Femur (tissue), 1 donor: Measurements from ENCODE around the gene NOX1.

Source experiments
- DNase-seq: peaks from one replicate; pipeline ENCODE4 v3.0.0-alpha.2; 2017

The NOX1 gene

GRCh38 chrX:100874325-100874724, at the start of gene NOX1:
TSS of gene NOX1 (minus strand) at chrX:100874359. CDS start at chrX:100874139, 220 bp downstream.
- no peak for DNase-seq

- DNase-seq = no peak
Measured at GRCh38 chrX:100915562-100915961, 41.4 kb upstream of the NOX1 start.

- no peak for DNase-seq
Measured at GRCh38 chrX:100913111-100913510, 39.0 kb upstream of the NOX1 start.

DNA sequence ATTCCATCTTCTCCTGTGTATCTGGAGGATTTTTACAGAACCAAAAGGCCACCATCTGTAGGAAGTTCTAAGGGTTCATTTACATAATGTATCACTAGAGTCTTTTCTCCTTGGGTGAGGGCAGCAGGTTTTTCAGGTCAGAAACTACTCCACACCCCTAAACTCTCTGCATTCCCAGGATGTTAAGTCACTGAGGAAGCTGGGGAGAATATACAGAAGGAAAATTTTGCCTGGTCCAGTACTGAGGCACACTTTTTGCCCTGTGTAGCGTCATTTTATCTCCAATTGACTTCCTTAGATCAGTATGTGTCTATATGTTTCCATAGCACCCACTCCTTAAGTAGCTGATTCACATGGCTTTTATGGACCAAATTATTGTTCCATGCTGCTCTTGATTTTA, 37.6 kb upstream of the NOX1 start:
- DNase-seq = no peak

DNA sequence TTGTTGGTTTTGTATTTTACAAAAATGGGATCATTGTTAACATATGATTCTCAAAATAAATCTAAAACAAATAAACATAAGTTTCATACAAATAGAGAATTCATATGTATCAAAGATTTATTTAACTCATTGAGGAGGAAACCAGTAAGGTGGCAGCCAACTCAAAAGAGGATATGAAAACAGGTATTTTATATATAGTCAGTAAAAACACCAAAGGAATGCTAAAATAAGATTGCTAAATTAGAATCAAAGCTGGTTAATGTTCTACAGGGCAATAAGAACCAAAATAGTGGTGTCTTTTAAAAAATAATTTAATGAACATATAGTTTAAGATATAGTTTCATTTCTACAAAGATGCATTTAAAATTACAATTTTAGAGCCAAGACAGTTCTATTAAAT, 31.5 kb upstream of the NOX1 start:
- no peak for DNase-seq

DNA sequence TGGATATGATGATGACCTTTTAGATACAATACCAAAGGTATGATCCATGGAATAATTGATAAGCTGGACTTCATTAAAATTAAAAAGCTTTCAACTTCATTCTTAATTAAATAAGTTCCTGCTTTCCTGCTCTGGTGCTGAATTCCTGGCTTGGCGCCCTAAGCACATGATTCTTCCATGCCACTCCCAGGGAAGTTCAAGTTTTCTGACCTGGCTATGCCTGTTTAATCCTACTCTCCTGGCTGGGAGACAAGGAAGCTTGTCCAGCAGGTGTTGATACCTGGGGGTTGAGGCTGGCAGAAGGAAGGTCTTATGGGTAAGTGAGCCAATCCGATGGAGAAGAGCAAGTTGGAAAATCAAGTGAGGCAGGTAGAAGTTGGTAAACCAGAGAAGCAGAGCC, 30.3 kb upstream of the NOX1 start:
- DNase-seq = no peak

- no peak for DNase-seq
Measured at GRCh38 chrX:100895365-100896075, 21.4 kb upstream of the NOX1 start.

DNA sequence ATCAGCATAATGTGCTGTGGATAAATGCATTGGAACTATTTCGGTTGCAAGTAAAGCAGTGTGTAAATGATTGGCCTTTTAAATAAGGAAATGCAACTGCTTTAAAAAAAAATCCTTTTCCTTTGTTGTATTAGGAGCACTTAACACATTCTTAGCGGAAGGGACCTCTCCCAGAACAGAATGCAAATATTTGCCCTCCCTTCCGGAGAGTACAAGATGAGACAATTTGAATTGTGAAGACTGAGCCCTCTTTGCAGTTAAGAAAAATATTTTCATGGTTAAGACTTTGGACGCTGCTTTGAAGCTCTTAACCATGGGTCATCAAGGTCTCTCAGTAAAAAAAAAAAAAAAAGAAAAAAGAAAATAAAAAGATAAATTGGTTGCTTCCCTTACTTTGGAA, 9.5 kb upstream of the NOX1 start:
- DNase-seq = no peak

- no peak for DNase-seq
Measured at GRCh38 chrX:100880368-100880767, 6.2 kb upstream of the NOX1 start.

GRCh38 chrX:100871594-100872560, 2.3 kb downstream of the NOX1 start:
- DNase-seq = no peak

DNA sequence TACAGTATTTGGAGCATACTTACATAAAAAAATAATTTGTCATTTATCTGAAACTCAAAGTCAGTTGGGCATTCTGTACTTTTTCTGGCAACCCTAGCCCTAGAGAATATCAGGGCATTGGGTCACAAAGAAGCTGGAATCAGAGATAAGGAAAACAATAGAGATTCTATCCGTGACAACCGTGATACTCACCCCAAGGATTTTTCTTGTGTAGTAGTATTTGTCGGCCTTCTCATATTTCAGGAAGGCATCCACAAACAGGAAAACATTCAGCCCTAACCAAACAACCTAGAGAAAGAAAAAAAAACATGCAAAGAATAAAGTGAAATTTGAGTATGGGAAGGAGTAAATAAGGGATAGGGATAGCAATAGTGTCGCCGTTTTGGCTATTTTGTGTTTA, 3.6 kb downstream of the NOX1 start:
- DNase-seq = no peak

GRCh38 chrX:100868273-100868672, 5.9 kb downstream of the NOX1 start:
- DNase-seq = no peak

DNA sequence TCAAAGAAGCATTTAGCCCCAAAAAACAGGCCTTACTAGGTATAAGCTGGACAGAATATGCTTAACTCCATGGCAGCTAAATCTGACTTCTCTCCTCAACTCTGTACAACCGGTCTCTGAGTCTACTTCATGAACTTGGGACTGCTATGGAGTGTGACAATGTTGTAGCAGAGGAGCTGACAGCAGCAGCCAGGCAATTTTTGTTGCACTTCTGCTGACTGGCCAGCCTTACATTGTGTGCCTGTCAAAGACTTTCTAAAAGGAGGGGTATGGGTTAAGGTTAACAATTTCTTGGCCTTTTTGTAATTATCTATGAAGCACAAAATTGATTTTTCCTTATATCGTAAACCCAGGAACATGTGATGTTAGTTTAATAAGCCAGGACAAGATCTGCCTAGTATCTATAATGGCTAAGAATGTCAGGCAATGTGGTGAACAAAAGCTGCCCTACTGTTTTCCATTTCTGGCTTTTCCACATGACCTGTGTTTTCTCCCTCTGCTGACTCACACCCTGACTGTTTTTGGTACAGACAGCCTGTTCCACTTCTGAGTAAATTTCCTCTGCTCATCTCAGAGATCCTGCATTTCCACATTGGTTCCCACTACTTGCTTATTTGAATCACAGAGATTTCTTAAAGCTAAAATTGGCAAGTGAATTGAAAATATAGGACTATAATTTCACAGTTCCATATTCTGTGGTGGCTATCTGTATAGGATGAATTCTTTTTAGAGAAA, 9.3 kb downstream of the NOX1 start:
- DNase-seq = no peak

- DNase-seq = no peak
Measured at GRCh38 chrX:100863326-100863864, 10.8 kb downstream of the NOX1 start.

DNA sequence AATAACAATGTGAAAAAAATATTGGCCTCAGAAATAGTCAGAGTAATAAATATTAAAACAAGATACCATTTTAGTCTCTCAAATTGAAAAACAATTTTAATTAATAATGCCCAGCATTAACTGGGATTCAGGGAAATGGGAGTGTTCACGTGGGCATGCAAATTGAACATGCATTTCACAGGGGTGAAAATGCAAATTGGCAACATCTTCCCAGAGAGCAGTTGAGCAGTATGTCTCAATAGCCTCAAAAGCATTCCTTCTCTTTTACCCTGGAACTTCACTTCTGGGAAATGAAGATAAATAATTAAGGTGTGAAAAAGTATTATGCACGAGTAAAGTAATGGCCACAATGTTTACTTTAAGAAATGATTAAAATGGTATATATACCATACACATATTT, 21.3 kb downstream of the NOX1 start:
- no peak for DNase-seq

DNA sequence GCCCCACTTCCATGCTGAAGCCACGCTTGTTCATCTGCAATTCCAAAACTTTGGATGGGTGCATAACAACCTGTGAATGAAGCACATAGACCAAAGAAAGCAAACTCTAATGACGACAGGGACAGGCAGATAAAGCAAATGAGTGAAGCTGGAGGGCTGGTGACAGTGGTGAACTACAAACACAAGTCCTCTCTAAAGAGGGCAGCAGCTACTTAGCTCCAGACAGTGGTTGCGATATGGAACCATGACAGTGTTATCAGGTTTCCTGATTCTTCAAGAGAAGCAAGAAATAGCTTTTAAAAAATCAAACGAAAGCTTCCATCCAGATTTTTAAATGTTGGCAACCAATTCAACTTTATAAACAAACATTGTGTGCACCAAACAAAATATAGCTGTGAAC, 23.8 kb downstream of the NOX1 start:
- no peak for DNase-seq

- no peak for DNase-seq
Measured at GRCh38 chrX:100831219-100831946, 42.8 kb downstream of the NOX1 start.

DNA sequence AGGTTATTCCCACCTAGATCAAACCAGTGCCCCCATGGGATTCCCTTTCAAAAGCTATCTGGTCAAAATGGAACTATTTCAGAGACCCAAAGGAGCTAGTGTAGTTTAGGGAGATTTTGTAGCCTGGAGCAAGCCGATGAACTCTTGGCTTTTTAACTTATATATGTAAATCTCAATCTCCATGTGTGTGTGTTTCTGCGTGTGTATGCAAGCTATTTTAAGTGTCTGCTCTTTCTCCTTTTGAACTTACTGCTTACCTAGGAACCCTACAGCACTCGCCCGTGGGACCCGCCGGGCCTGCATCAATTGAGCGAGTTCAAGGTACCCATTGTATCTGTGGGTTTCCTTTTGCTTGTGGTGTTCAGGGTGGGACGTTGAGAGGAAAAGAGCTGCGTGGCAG, 43.6 kb downstream of the NOX1 start:
- no peak for DNase-seq

GRCh38 chrX:100830143-100830542, 44.0 kb downstream of the NOX1 start:
- DNase-seq = no peak

DNA sequence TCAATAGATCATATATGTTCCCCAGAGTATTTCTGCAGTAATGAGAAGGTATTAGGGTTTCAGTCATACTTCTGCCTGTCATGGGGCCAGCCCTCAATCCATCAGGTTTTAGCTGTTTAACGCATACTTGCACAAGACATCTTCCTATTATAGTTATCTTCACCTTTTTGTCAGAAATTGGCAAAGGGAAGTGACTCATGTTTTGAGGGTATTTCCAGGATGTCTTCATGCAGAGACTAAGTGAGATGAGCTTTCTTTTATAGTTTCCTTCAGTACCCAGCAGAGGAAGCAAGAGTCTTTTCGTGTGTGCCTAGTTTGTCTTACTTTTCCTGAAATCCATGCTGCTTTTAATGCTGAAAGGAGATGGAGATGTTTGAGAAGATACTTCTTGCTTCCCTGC, 44.4 kb downstream of the NOX1 start:
- DNase-seq = no peak

- peak; percentile 90 for DNase-seq
Measured at GRCh38 chrX:100819837-100820666, 54.1 kb downstream of the NOX1 start, which contains the start of gene CSTF2. TSS of gene CSTF2 (plus strand) at chrX:100820391. CDS start at chrX:100820417, 26 bp downstream.

DNA sequence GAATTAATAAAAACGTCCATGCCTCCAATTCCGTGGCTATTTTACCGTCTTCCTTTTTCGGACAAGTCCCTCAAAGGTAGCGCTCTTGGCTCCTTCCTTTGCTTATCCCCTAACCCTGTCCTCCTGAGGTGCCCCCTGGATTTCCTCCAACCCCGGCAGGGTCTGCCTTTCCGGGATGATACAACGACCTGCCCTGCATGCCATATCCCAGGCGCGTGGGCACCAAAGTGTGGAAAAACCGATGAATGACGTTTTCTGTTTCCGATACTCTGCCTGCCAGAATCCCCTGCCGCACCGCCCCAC, 54.7 kb downstream of the NOX1 start:
- no peak for DNase-seq
